OCI-LY1 (cell line): ENCODE data around the gene PTGDS.

ENCODE experiments used
- H2AFZ ChIP-seq: fragments of 200-600 bp; sonication (generic), shearing (Covaris generic); 2 replicates; pipeline ENCODE4 v1.6.0; 2014; ENCODE audit warnings: antibody characterized with exemption, mild to moderate bottlenecking, low read length
- H3F3A ChIP-seq: fragments of 200-600 bp; sonication (generic), shearing (Covaris generic); 2 replicates; pipeline ENCODE4 v1.6.0; 2014; ENCODE audit warnings: mild to moderate bottlenecking, antibody characterized with exemption, low read length, moderate library complexity; ENCODE audit not compliant: insufficient read depth
- H3K27ac ChIP-seq: fragments of 200-600 bp; sonication (generic); 2 replicates; pipeline ENCODE4 v1.5.1; 2014; ENCODE audit warnings: low read length, mixed run types, mild to moderate bottlenecking, low read depth; ENCODE audit not compliant: poor library complexity, severe bottlenecking
- H3K27me3 ChIP-seq: fragments of 200-600 bp; sonication (generic); 2 replicates; pipeline ENCODE4 v1.6.0; 2014; ENCODE audit warnings: antibody characterized with exemption, mild to moderate bottlenecking, low read length, moderate library complexity; ENCODE audit not compliant: insufficient read depth
- H3K36me3 ChIP-seq: fragments of 200-600 bp; sonication (generic); 2 replicates; pipeline ENCODE4 v1.6.1; 2014; ENCODE audit warnings: mild to moderate bottlenecking, antibody characterized with exemption, low read length, moderate library complexity, mixed read lengths; ENCODE audit not compliant: insufficient read depth
- H3K4me1 ChIP-seq: fragments of 200-600 bp; sonication (generic); 2 replicates; pipeline ENCODE4 v1.5.1; 2014; ENCODE audit warnings: mild to moderate bottlenecking, low read length, moderate library complexity; ENCODE audit not compliant: insufficient read depth, severe bottlenecking
- H3K4me2 ChIP-seq: fragments of 200-600 bp; sonication (generic), shearing (Covaris generic); 2 replicates; pipeline ENCODE4 v1.6.1; 2014; ENCODE audit warnings: low read length
- H3K4me3 ChIP-seq: fragments of 200-600 bp; sonication (generic); 2 replicates; pipeline ENCODE4 v1.5.1; 2014; ENCODE audit warnings: low read length, low read depth, mild to moderate bottlenecking, mixed read lengths; ENCODE audit not compliant: poor library complexity, severe bottlenecking
- H3K79me2 ChIP-seq: fragments of 200-600 bp; shearing (Covaris generic); 2 replicates; pipeline ENCODE4 v1.6.1; 2016; ENCODE audit warnings: mixed run types, low read length, mixed read lengths; ENCODE audit not compliant: insufficient read depth
- H3K9ac ChIP-seq: fragments of 200-600 bp; sonication (generic), shearing (Covaris generic); 2 replicates; pipeline ENCODE4 v1.6.1; 2014; ENCODE audit warnings: mild to moderate bottlenecking, low read length, mixed read lengths
- H3K9me2 ChIP-seq: fragments of 200-600 bp; sonication (generic), shearing (Covaris generic); 2 replicates; pipeline ENCODE4 v1.6.1; 2014; ENCODE audit warnings: low read depth, mild to moderate bottlenecking, low read length, mixed read lengths
- H3K9me3 ChIP-seq: fragments of 200-600 bp; shearing (Covaris generic); 2 replicates; pipeline ENCODE4 v1.6.1; 2014; ENCODE audit warnings: low read length, mixed read lengths
- H4K20me1 ChIP-seq: fragments of 200-600 bp; sonication (generic), shearing (Covaris generic); 2 replicates; pipeline ENCODE4 v1.6.0; 2016; ENCODE audit warnings: mild to moderate bottlenecking, low read length; ENCODE audit not compliant: insufficient read depth
- CTCF ChIP-seq: fragments of 200-600 bp; sonication (generic), shearing (Covaris generic); IDR thresholded peaks from 2 replicates; pipeline ENCODE4 v1.5.1; 2017; ENCODE audit warnings: mild to moderate bottlenecking, antibody characterized with exemption, low read length, moderate library complexity, mixed read lengths
- EZH2 ChIP-seq: fragments of 200-600 bp; sonication (generic), shearing (Covaris generic); IDR thresholded peaks from 2 replicates; pipeline ENCODE4 v1.8.0; 2017; ENCODE audit warnings: borderline replicate concordance, mixed run types, mild to moderate bottlenecking, antibody characterized with exemption, low read length, moderate library complexity, mixed read lengths

The PTGDS gene

GRCh38 chr9:137022662-137023008 is 45.3 kb downstream of the PTGDS start:
- TF ChIP-seq EZH2 (no peak), CTCF (no peak)
- peaks cover 7% of the 10 kb centered on the region for H3K27me3 ChIP-seq
- peaks cover 10% of the 10 kb centered on the region for H3K4me1 ChIP-seq
- no peaks in the 10 kb centered on the region for H3K36me3 ChIP-seq
- no peak overlapping the region for H3K27ac ChIP-seq
- no peak overlapping the region for H3K4me2 ChIP-seq
- H3K9me2 ChIP-seq = no peaks in the 10 kb centered on the region
- no peak overlapping the region for H3K4me3 ChIP-seq
- H3F3A ChIP-seq = no peaks in the 10 kb centered on the region
- no peak overlapping the region for H2AFZ ChIP-seq
- H3K9me3 ChIP-seq = no peaks in the 10 kb centered on the region
- H3K79me2 ChIP-seq = no peaks in the 10 kb centered on the region
- no peak overlapping the region for H3K9ac ChIP-seq
- H4K20me1 ChIP-seq = no peaks in the 10 kb centered on the region

- Histone ChIP-seq H4K20me1 (no peaks in the 10 kb centered on the region), H3F3A (no peaks in the 10 kb centered on the region), H3K36me3 (no peaks in the 10 kb centered on the region), H2AFZ (no peak overlapping the region), H3K9me2 (no peaks in the 10 kb centered on the region), H3K4me1 (peaks cover 10% of the 10 kb centered on the region), H3K4me3 (no peak overlapping the region), H3K4me2 (no peak overlapping the region), H3K27ac (no peak overlapping the region), H3K79me2 (no peaks in the 10 kb centered on the region), H3K27me3 (peaks cover 7% of the 10 kb centered on the region), H3K9me3 (no peaks in the 10 kb centered on the region), H3K9ac (no peak overlapping the region)
- no peak for TF ChIP-seq CTCF
- no peak for TF ChIP-seq EZH2
Measured at GRCh38 chr9:137023157-137023556, 45.9 kb downstream of the PTGDS start.

- peaks cover 13% of the 10 kb centered on the region for H3K4me1 ChIP-seq
- no peak overlapping the region for H3K9ac ChIP-seq
Measured at GRCh38 chr9:137023583-137023991, 46.3 kb downstream of the PTGDS start.

More at GRCh38 chr9:137023583-137023991, 46.3 kb downstream of the PTGDS start:
- Histone ChIP-seq H3K27me3 (peaks cover 7% of the 10 kb centered on the region), H2AFZ (no peak overlapping the region), H3K4me3 (no peak overlapping the region), H3K79me2 (no peaks in the 10 kb centered on the region), H3F3A (no peaks in the 10 kb centered on the region), H3K9me2 (no peaks in the 10 kb centered on the region), H3K9me3 (no peaks in the 10 kb centered on the region), H4K20me1 (no peaks in the 10 kb centered on the region), H3K27ac (no peak overlapping the region), H3K36me3 (no peaks in the 10 kb centered on the region), H3K4me2 (no peak overlapping the region)
- TF ChIP-seq CTCF = no peak
- no peak for TF ChIP-seq EZH2
